DMS53 (cell line): ENCODE measurements around the gene SCOC.

Experiments used
- DNase-seq: peaks from one replicate; lab custom pipeline; 2025; lab: John Stamatoyannopoulos, UW

The SCOC gene

DNA sequence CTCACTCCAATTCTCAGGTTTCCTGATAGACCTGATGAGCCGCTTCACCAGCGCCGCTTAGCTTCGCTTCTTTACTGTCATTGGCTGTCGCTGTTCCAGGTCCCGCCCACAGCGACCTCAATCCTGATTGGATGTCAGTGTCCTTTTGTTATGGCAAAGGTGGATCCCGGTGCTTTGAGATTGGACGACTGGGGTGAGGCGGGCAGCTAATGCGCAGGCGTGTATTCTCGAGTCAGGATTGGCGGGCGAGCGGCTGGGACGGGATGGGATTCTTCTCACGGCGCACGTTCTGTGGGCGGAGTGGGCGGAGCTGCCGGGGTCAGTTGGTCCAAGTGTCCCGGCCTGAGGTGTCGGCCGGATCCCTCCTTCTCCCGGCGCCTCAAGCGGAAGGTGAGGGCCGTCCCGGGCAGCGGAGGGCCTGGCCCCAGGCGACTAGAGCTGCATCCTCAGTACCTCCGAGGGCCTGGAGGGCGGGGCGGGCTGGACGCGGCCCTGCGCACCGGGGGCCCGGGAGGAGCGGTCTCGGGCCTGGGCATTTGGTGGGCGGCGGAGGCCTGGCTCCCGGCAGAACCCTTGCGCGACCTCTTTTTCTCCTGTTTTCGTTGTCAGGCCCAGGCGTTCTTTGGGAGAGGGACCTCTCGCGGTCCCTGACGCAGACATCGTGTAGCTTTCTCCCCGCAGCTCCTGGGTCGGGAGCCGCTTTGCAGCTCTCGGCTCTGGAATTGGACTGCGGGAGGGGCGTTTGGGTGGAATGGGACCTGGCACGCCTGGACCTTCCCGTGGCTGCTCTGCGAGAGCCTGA lies at the start of gene SCOC:
Gene SCOC (plus strand): TSS at position 319 of the 802 bp plus-strand sequence. CDS start 5,525 bp downstream, outside the sequence.
- peak; percentile 99 for DNase-seq

DNA sequence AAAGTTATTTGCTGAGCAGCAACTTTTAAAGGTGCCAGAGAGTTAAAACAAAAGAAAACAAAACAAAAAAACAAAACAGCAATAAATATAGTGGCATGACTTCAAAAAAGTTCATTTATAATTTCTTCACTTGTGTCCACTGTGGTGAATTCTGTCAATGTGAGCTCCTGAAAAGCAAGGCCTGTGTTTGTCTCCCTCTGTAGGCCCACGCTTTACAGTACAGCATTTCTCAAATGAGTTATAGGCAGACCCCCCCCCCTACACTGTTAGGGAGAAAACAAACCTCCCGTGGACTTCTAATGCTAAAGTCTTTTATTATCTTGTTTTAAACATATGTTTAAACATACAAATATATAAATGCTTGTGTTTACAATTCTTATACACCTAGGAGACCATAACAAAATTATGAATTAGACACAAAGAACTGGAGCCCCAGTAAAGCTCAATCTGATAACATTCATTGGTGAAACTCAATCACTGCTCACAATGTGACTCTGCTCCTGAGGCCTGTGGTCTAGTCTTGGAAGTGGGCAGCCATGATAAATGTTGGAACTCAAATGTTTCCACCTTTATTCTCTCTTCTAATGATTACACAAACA lies 47.0 kb upstream of the SCOC start:
- DNase-seq = peak; percentile 68

DNA sequence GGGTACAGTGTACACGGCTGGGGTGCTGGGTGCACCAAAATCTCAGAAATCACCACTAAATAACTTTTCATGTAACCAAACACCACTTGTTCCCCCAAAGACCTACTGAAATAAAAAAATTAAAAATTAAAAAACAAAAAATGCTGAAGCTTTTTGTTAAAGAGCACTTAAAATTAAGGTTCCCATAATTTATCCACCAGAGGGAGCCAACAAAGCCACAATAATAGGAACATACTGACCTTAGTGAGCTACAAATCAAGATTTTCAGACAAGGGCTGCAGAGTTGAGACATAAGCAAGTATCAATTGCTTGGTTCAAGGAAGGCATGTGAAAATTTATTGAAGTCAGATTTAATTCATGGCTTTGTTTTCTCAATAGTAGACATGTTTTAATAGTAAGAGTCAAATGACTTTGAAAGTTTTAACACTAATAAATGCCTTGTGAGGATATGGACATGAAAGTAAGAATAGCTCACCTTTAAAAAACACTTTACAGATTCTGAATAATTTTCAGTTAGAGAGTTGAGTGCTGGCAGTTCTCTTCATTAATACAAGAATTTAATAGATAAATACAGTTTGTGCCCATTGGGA lies 43.0 kb upstream of the SCOC start:
- peak; percentile 57 for DNase-seq

- no peak for DNase-seq
These were observed 42.2 kb upstream of the SCOC start for GRCh38 chr4:140331245-140331644.

- no peak for DNase-seq
These were observed 41.6 kb upstream of the SCOC start for GRCh38 chr4:140331876-140332275.

DNA sequence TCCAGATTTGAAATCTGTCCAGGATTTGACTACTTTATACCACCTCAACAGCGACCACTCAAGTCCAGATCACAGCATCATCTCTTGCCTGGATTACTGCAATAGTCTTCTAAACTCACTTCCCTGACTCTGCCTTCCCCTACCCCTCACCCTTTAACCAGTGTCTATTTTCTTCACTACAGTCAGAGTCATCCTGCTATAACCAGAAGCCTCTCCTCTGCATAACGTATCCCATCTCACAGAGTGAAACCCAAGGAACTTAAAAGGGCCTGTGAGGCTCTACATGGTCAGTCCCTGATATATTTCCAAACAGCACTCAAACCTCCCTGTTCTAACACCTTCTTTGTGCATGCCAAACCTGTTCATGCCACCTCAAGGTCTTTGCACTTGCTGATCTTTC lies 40.7 kb upstream of the SCOC start:
- no peak for DNase-seq

DNA sequence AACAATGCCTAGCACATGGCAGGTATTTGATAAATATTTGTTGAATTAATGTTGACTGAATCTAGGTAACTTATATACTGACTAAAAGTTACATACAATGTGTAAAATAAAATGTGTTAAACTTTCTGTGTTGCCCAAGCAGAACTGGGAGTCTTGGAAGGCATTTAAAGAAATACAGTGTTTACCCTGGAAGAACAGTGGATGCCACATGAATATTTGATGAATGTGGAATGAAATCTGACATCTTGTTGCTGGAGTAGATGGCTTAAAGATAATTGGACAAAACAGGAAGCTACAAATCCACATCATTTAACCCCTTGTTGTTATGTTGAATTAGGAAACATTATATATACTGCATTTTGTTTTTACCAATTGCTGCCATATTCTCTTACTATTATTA lies 39.9 kb upstream of the SCOC start:
- no peak for DNase-seq

- no peak for DNase-seq
These were observed 38.4 kb upstream of the SCOC start for GRCh38 chr4:140335076-140335475.

- no peak for DNase-seq
These were observed 36.7 kb upstream of the SCOC start for GRCh38 chr4:140336730-140337129.

GRCh38 chr4:140342620-140343019 lies 30.8 kb upstream of the SCOC start:
- peak; percentile 33 for DNase-seq

DNA sequence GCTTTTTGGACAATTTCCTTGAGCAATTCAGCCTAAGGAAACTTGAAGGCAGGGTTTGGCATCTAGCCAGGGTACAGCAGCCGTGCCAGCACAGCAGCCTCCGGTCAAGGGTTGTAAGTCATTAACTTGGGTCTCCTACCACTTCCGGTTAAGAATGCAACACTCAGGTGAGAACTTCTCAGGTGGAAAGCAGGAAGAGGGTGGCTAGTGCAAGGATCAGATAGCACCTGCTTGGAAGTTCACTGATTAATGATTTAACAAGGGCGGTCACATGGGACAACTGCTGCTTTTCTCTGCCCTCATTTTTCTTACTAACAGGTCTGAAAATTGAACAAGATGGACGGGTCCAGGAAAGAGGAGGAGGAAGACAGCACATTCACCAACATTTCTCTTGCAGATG lies 30.1 kb upstream of the SCOC start:
- DNase-seq = peak; percentile 93

GRCh38 chr4:140344101-140344500 lies 29.3 kb upstream of the SCOC start:
- peak; percentile 22 for DNase-seq

- peak; percentile 67 for DNase-seq
These were observed 28.8 kb upstream of the SCOC start for GRCh38 chr4:140344621-140345020.

DNA sequence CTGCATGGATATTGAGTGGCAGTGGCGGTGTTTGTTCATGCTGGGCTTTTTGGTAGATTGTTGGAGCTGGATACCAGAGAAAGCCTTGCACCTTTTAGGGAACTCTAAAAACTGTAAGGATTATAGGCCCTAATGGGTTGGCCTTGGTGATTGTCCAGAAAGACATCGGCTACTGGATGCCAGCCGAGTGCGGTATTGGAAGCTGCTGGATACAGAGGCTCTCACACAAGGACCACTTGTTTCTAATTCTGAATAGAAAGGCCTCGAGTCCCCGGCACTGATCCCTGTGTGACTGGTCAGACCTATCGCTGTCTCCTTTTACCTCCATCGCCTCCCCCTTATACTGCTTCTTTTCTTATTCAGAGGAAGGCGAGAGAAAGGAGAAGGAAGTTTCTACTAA lies 27.3 kb upstream of the SCOC start:
- DNase-seq = no peak

GRCh38 chr4:140349816-140350215 lies 23.6 kb upstream of the SCOC start:
- no peak for DNase-seq

DNA sequence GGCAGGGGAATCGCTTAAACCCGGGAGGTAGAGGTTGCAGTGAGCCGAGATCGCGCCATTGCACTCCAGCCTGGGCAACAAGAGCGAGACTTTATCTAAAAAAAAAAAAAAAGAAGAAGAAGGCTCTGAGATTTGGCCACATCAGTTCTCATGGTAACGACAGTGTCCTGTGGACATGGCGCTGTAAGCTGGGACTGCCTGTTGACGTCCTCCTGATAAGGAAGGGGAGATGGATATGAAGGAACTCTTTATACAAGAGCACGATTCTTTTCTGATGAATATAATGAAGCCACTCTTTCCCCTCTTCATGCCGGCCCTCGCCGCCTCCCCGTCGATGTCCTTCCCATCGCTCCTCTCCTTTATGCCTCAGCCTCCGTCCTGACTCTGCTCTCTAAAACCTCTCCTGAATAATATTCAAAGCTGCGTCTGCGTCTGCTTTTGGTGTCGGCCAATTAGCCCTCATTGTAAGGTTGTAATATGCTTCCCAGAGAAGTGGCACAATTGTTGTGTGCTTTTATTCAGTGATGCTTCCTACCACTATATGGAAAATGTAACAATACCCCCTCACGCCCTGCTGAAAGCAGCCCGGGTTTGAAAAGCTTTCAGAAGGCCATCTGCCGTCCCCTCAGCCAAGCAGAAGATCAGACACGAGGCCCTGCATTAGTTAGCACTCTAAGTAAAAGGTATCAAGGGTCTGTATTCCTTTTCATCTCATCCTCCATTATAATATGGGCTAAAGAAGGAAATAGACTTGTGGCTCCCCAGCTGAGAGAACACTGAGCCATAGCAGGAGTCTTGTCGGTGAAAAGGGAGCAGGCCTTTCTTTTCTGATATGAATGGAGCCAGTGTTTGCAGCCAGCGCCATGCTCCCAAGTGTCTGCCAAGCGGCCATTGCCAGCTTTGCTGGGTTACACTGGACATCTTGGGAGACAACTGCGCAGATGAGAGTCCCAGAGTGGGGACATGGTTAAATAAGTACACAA lies 22.1 kb upstream of the SCOC start:
- DNase-seq = no peak

DNA sequence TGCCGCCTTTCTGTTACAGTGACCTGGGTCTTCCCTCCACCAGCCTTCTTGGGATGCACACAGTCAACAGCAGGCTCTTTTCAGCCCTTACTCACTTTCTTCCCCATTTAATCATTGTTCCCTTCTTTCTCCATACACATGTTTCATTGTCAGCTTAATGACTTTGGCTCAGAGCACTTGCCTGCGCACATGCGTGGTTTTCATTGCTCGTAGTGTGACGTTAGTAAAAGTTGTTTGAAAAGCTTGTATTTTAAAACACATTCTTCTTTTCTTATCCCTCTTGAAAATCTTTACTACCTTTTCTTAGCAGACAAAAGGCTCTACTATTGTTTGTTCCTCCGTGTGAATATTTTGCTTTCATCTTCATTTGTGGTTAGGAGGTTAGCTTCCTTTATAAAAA lies 19.7 kb upstream of the SCOC start:
- no peak for DNase-seq

DNA sequence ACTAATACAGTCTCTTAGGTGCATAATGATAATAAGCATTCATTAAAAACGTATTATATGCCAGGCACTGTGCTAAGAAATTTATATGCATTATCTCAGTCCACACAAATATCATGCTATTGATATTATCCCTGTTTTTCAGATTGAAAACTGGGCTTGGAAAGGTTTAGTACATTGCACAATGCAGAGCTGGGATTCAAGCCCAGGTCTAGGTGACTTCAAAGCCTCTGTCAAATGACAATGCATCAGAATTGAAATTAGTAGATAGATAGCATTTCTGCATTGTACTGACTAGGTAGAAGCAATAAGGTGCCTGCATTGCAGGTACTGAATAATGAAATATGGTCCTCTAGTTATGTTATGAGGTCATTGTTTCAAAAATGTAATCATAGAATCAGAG lies 18.2 kb upstream of the SCOC start:
- DNase-seq = no peak

DNA sequence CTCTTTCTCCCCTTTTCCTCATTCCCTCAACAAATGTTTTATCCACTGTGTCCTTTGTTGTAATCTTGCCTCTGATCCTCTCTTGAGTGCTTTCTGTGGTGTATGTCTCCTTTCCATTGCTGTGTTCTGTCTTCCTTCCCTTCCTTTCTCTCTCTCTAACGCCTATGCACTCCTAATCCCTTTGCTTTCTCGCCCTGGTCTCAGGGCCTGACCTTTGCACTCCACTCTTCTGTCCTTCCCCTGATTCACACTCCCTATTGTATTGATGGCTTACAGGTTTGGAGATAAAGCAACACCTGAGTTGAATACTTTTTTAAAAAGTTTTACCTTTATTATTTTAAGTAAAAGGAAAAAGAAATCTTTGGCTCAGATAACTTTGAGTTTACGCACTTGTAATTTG lies 15.6 kb upstream of the SCOC start:
- DNase-seq = no peak

GRCh38 chr4:140358281-140358680 lies 15.2 kb upstream of the SCOC start:
- DNase-seq = no peak

DNA sequence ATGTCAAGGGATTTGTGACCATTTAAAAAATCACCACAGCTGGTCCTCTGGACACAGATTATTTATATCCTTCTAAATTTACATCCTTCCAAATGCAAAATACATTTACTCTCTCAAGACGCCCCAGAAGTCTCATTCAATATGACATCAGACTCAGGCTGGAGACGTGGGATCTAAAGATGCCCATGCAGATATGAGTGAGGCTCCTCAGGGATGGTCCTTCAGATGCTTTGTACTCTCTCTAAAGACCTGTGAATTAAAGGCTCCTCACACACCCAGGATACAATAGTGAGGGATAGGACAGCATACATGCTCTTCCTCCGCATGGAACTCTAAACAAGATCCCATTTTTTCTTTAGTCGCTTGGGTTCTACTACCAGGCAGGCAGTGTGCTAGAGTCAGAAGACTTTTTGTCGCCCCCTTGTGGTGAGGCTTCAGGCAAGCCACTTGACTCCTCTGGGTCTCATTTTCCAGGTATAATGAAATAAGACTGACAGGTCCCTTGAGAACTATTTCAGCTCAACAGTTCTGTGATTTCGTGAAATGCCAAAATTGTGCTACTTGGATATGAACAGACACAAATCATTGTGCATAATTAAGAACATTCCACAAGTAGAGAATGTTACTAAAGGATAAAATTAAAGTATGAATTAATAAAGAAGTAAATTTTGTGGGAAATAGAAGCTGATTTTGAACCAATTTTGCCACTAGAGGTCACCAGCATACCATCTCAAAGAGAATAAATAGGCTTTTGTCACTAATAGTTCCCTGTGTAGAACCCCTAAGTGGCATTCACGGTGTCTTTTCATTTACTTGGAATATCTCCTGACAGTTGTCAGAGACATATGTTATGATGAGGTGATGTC lies 13.7 kb upstream of the SCOC start:
- peak; percentile 92 for DNase-seq
